ENCODE data around the gene TP73.

The TP73 gene

GRCh38 chr1:3697104-3697503, 44.8 kb downstream of the TP73 start:
- no peak for TF ChIP-seq ZNF274 (IDR thresholded peaks at IDR 0.05; ENCODE audit: low read depth, low read length)
- H3K4me3 ChIP-seq (ENCODE audit: low read length) = no peak overlapping the region

GRCh38 chr1:3697810-3698209, 45.5 kb downstream of the TP73 start:
- TF ChIP-seq ZNF274 (IDR thresholded peaks at IDR 0.05; ENCODE audit: low read depth, low read length) = no peak
- no peak overlapping the region for H3K4me3 ChIP-seq (ENCODE audit: low read length)

- H3K4me3 ChIP-seq (ENCODE audit: low read length) = no peak overlapping the region
- no peak for TF ChIP-seq ZNF274 (IDR thresholded peaks at IDR 0.05; ENCODE audit: low read depth, low read length)
Measured at GRCh38 chr1:3698660-3699408, 46.5 kb downstream of the TP73 start.

- no peak for TF ChIP-seq ZNF274 (IDR thresholded peaks at IDR 0.05; ENCODE audit: low read depth, low read length)
- H3K4me3 ChIP-seq (ENCODE audit: low read length) = no peak overlapping the region
Measured at GRCh38 chr1:3699596-3699995, 47.3 kb downstream of the TP73 start.

- no peak for TF ChIP-seq ZNF274 (IDR thresholded peaks at IDR 0.05; ENCODE audit: low read depth, low read length)
- H3K4me3 ChIP-seq (ENCODE audit: low read length) = no peak overlapping the region
Measured at GRCh38 chr1:3700631-3701030, 48.3 kb downstream of the TP73 start.

GRCh38 chr1:3702528-3702927, 50.2 kb downstream of the TP73 start:
- no peak overlapping the region for H3K4me3 ChIP-seq (ENCODE audit: low read length)

GRCh38 chr1:3702990-3703728, 50.8 kb downstream of the TP73 start:
- no peak for TF ChIP-seq ZNF274 (IDR thresholded peaks at IDR 0.05; ENCODE audit: low read depth, low read length)
- no peak overlapping the region for H3K4me3 ChIP-seq (ENCODE audit: low read length)

More at GRCh38 chr1:3702528-3702927, 50.2 kb downstream of the TP73 start:
- no peak for TF ChIP-seq ZNF274 (IDR thresholded peaks at IDR 0.05; ENCODE audit: low read depth, low read length)

- TF ChIP-seq ZNF274 (IDR thresholded peaks at IDR 0.05; ENCODE audit: low read depth, low read length) = no peak
- H3K4me3 ChIP-seq (ENCODE audit: low read length) = no peak overlapping the region
Measured at GRCh38 chr1:3703786-3704371, 51.6 kb downstream of the TP73 start.

- H3K4me3 ChIP-seq (ENCODE audit: low read length) = no peak overlapping the region
- no peak for TF ChIP-seq ZNF274 (IDR thresholded peaks at IDR 0.05; ENCODE audit: low read depth, low read length)
Measured at GRCh38 chr1:3705341-3705950, 53.1 kb downstream of the TP73 start.

- H3K4me3 ChIP-seq (ENCODE audit: low read length) = no peak overlapping the region
- TF ChIP-seq ZNF274 (IDR thresholded peaks at IDR 0.05; ENCODE audit: low read depth, low read length) = no peak
Measured at GRCh38 chr1:3706651-3707297, 54.5 kb downstream of the TP73 start.

- no peak for TF ChIP-seq ZNF274 (IDR thresholded peaks at IDR 0.05; ENCODE audit: low read depth, low read length)
- no peak overlapping the region for H3K4me3 ChIP-seq (ENCODE audit: low read length)
Measured at GRCh38 chr1:3707298-3707938, 55.1 kb downstream of the TP73 start.

- H3K4me3 ChIP-seq (ENCODE audit: low read length) = no peak overlapping the region
- TF ChIP-seq ZNF274 (IDR thresholded peaks at IDR 0.05; ENCODE audit: low read depth, low read length) = no peak
Measured at GRCh38 chr1:3707939-3708328, 55.6 kb downstream of the TP73 start.

- no peak for TF ChIP-seq ZNF274 (IDR thresholded peaks at IDR 0.05; ENCODE audit: low read depth, low read length)
- no peak overlapping the region for H3K4me3 ChIP-seq (ENCODE audit: low read length)
Measured at GRCh38 chr1:3708791-3709190, 56.5 kb downstream of the TP73 start.

- no peak overlapping the region for H3K4me3 ChIP-seq (ENCODE audit: low read length)
- no peak for TF ChIP-seq ZNF274 (IDR thresholded peaks at IDR 0.05; ENCODE audit: low read depth, low read length)
Measured at GRCh38 chr1:3710251-3710650, 57.9 kb downstream of the TP73 start.

Measured in GM08714 (cell line).